HG03457 (cell line): Measurements from ENCODE around the gene ABCC4.

Experiments
- ATAC-seq: cut with Tn5 transposase; IDR thresholded peaks from one replicate; pipeline ENCODE4 v1.9.1; 2021; ENCODE audit warnings: moderate number of reproducible peaks; ENCODE audit not compliant: unreplicated experiment

Gene ABCC4

DNA sequence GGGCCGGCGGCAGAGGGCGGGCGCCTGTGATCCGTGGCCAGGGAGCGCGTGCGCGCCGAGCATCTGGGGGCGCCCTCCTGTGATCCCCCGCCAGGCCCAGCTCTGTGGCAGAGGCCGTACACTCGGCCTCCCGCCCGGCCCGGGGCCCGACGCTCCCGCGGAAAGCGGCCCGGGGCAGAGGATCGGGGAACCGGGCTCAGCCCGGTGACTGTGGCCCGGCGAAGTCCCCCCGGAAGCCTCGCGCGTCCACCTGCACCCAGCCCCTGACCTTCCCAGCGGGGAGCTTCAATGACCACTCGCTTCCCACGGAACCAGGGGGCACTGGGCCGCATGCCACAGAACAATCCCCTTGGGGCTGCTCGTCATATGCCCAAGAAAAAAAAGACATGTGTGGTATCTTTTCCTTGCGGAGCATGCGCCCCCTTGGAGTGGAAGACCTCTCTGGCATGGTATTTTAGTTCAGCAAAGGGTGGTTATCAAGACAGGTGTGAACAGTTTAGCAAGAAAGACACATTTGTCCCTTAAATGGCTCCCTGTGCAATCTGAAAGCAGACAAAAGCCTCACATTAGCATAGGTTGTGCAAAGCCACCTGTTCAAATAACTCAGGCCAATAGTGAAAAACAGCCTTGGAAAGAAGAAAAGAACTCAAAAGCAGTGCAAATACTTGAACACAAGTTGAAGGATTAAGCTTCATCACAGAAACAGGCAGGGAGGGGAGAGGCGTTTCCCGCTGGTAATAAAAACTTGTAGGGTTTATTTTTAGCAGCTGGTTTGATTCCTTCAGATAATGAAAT is 298.0 kb downstream of the ABCC4 start:
- ATAC-seq: no peak

DNA sequence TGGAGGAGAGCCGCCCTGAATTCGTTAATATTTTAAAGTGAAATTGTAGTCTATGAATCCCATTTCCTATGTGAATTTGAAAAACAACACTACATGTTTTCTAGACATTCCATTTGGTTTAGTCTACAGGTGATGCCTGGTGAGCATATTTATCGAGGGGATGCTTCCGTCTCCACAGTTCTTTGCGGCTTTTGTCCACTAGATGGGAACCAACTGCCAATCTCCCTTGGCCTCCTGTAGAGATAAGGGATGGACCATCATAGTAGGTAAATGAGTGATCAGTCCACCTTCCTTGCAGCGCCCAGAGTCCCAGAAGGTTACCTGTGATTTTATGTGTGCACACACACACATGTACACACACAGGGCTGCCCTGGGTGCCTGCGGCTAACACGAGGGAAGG is 299.1 kb downstream of the ABCC4 start:
- ATAC-seq: no peak

DNA sequence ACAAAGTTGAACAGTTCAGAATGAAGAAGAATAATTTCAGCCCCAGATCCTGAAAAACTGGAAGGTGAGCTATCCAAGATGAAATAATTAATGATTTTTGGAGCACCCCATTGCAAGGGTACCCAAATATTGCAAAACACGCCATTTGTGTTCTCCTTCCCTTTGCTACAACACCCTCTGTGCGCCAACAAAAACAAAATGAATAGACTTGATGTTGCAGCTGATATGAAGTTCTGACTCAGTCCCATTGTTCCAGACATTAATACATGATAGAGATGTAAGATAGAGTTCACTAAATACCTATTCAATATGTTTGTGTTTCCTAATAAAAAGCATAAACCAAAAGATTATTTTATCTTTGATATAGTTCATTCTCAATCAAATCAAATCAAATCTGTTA is 301.4 kb downstream of the ABCC4 start:
- ATAC-seq: no peak

DNA sequence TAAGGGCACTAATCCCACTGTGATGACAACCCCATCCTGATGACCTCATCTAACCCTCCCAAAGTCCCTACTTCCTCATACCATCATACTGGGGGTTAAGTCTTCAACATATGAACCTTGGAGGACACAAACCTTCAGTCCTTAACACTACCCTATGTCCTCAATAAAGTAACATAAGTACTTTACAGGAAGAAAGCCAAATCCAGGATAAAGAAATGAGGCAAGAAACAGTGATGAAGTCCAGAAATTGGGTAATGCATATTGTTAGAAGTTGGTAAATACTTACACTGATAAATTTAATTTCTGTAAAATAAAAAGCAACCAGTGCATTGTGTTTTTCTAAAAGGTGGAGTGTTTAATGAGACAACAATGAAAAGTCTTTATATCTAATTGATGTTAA is 304.1 kb downstream of the ABCC4 start:
- ATAC-seq: no peak

DNA sequence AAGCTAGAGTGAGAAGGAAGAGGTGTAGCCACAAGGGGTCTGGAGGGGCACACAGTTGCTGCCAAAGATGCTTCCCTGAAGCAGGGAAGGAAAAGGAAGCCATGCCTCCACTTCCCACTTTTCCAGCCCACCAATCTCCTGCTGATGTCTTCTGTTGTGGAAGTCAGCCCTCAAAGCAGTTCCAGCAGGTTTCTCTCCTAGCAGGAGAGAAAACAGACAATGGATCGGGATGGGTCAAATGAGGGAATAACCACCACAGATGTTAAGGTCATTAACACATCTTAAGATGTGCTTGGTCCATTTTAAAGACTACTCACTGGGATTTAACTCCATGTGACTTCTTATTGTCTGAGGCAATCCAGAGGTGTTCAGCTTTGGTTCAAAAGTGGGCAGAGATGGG is 304.8 kb downstream of the ABCC4 start:
- ATAC-seq: no peak

DNA sequence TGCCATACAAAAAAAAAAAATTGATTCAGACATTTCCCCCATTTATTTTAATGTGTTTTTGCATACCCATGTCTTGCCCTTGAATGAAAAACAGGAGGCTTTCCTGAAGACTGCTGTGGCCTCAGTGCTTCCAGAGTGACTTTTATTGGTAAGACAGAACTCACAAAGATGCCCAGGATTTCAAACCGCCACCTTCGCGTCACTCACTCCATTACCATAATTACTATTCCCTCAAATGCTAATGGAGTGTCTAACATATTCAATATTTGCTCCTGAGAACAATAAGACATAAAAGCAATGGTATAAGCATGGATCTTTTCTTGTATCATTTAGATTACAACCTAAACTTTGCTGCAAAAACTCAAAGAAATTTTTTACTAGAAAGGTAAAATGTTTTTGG is 306.7 kb downstream of the ABCC4 start:
- ATAC-seq: no peak

DNA sequence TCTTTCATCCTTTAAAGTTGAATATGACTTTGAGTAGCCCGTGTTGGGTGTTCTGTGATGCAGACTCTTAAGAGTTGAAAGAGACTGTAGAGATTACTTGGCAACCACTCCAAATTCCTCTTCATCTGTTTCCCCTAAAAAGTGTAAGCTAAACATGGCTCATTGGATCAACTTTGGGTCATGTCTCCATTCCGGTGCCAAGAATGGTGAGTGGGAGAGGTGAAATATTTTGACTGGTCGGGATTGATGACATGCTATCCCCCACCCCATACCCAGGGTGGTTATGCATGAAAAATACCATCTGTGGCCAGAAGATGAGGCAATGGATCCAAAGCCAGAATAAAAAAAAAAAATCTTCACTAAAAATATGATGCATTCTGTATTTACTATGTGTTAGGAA is 307.6 kb downstream of the ABCC4 start:
- no peak for ATAC-seq

DNA sequence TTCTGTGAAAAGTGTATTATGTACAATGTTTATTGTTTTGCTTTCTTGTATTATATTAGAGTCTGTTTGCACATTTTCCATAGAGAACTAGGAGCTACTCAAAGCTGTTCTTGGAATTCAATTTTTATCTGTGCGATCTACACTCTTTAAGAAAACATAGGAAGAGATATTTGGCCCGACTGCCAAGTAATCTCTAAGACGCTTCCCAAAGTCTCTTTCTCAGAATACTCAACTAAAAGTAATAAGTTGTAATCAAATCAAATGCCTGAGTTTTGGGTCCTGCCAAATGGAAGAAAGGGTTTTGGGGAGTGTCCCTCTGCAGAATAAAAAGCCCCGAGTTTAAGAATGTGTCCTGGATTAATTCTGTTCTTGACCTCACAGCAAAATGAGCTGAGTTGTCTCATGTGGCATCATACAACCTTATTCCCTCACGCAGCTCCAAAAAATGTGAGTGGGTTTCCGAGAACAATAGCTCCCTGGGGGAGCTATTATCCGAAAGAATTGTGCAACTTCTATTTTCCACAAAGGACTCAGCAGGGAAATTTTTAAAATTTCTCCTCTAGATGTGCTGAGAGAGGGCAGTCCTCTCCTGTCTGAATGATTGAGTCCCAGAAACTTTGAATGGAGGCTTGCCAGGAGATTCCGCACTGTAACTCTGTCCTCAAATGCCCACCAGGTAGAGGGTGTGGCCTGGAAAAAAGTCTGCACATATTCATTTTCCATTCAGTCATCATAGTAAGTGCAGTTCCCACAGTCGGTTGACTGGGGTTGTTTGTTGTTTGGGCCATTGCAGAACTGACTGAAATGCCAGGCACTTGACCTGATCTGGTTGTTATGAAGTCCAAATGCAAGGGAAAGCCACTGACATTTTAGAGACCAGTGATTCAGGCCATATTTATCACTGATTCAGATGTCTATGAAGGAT is 309.0 kb downstream of the ABCC4 start:
- no peak for ATAC-seq

DNA sequence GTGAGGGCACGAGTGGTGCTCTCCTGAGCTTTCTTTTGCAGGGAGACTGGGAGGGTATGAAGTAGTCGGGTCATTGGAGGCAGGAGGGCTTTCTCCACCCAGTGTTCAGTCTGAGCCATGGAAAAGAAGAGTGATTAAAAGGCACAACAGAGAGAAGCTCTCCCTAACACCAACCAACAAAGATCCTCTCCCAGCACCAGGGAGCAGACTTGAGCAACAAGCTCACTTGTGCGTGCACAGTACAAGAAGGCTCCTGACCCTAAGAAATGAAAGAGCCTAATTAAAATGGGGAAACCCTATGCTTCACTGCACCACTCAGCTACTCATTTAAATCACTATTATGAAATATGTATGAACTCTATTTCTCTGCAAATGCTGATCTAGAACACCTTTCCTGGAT is 312.6 kb downstream of the ABCC4 start:
- no peak for ATAC-seq

DNA sequence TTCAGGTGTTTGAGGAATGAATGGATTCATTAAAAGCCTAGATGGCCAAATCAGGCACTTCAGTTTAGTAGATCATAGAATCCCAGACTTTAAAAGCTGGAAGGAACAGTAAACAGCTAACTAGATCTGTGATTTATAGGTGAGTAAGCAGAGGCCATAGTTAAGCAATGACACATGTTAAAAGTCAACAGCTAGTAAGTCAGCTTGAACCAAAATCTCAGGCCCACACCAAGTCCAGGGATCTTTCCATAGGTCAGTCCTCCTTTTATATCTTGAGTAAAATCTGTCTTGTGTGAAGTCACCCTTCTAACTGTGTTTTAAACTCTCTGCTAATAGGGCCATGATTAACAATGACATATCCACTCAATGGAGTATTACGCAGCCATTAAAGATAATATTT is 313.4 kb downstream of the ABCC4 start:
- no peak for ATAC-seq

DNA sequence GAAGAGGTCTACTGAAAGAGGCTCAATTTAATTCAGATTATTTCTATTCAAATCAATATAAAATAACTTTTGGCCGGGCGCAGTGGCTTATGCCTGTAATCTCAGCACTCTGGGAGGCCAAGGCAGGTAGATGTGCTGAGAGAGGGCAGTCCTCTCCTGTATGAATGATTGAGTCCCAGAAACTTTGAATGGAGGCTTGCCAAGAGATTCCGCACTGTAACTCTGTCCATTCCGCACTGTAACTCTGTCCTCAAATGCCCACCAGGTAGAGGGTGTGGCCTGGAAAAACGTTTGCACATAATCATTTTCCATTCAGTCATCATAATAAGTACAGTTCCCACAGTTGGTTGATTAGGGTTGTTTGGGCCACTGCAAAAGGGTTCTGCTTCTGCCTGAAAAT is 314.2 kb downstream of the ABCC4 start:
- no peak for ATAC-seq

DNA sequence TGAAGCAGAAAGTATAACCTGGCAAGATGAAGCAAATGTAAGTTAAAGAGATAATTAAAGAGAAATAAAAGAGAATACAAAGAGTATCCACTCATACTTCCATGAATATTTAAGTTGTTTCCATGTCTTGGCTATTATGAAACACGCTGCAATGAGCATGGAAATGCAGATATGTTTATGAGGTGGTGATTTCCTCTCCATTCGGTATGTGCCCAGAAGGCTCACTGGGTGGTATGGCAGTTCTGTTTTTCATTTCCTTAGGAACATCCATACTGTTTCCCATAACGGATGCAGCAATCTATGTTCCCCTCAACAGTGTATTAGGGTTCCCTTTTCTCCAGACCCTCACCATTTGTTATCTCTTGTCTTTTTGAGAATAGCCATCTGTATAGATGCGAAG is 316.3 kb downstream of the ABCC4 start:
- ATAC-seq: no peak

DNA sequence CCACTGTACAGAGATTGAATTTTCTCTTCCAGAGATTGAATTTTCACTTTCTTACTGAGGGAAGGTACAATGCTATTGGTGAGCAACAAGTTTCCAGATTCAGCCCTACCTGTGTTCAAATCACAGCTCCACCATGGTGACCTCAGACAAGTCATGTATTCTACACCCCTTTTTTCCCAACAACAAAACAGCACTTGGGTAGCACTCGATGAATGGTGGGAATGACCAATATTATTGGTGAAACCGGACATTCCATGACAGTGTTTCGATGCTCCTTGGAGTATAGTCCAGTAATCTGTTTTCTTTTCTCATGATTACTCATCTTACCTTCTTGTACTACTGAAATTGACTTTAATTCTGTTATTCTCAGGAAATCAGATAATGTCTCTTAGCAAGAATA is 322.7 kb downstream of the ABCC4 start:
- ATAC-seq: no peak

DNA sequence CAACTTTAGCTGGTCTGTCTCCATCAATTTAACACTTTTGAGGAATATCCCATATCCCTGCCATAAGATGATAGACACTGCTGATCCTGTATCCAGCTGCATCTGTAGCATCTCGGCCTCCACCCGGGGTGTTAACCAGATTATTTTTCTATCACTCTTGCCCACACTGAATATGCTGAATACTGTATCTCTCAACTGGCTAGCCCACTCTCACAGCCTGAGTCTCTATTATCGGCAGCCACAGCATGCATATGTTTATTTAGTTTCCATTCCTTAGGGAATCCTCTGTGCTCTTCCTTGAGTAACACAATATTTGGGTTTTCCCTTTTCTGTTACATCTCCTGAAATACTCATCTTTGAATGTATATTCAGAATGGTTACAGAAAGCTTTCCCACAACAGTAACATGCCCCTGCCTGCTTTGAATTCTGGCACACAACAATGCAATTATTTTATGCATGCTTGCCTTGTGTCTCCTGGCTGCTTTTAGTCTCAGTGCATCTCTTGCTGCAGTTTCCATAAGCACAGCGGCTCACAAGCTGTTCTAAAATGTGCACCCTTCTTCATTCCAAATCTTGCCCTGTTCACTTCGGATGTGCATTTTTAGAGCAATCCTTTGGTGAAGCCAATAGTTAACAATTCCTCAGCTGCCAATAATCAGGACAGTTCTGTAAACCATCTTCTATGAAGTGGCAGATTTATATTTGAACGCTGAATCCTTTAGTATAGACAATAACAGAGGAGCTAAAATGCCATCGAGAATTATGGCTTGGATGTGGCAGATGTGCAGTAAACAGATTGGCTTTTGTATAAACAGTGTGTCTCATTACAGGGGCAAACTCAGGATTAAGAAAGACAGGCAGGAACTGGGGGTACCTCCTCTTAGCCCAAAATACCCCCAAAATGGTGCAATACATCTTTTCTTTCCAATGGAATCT is 327.0 kb downstream of the ABCC4 start:
- ATAC-seq: no peak

DNA sequence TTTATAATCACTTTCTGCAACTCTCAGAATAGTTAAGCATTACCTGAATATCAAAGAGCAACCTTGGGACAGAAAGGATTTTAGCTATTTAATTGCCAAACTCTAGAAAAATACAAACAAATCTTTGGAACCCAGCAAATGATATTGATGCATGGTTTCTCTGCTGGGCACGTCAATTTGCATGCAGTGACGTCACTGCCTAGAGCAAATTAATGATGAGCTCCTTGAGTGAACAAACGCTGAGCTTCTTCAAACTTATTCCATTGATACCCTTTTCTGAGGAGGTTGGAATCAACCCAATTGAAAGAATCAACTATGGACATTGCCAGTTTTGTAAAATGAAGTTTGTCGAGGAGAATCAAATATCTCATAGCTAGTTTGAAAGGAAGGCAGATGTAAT is 329.0 kb downstream of the ABCC4 start:
- no peak for ATAC-seq
